Pulmonary artery endothelial cell (primary cell): Measurements from ENCODE around the gene CDK19. TPM values are rescaled to one million over a fixed set of nuclear protein-coding genes. Genes with fewer than 3 reads are reported as not detected.
A peak's percentile ranks its signal among the peaks of the same experiment; 100 is the strongest.

ENCODE experiments used
- DNase-seq: peaks from one replicate; pipeline ENCODE4 v3.0.0-alpha.2; 2011; ENCODE audit warnings: low read depth, low spot score
- total RNA-seq: library from RNA; depleted of rRNA; stranded (reverse); fragments of >200 nt; gene quantifications from 2 replicates; pipeline ENCODE4 v1.2.3, GENCODE V29; 2014

CDK19 gene
- total RNA-seq, 1 donor from 2014 or later = 5.1 TPM

DNA sequence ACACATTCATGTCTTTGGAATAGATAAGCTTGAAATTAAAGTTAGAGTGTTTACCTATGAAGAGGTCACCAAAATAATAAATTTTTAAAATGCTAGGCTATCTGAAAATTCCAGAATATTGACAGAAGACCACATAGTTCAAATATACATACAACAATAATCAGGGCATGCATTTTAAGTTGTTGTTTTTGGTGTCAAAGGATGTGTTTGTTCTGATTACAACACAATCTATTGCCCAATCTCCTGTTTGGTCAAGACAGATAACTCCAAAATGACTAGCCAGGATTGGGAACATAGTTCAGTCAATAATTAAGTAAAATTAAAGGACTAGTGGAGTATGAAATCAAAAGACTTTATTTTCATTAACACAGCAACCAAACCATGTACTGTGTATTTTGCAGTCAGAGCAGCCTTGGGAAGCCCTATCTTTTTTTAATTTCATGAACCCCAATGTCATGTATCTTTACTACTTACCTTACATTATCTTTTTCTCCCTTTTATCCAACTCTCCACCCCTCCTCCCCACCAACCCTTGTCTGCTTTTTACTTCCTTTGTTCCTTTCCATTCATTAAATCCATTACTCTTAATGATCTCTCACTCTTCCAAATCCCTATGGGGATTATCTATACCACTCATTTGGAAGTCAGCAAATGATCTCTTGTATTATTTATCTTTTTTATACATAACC, 111.2 kb downstream of the CDK19 start:
- DNase-seq = no peak

DNA sequence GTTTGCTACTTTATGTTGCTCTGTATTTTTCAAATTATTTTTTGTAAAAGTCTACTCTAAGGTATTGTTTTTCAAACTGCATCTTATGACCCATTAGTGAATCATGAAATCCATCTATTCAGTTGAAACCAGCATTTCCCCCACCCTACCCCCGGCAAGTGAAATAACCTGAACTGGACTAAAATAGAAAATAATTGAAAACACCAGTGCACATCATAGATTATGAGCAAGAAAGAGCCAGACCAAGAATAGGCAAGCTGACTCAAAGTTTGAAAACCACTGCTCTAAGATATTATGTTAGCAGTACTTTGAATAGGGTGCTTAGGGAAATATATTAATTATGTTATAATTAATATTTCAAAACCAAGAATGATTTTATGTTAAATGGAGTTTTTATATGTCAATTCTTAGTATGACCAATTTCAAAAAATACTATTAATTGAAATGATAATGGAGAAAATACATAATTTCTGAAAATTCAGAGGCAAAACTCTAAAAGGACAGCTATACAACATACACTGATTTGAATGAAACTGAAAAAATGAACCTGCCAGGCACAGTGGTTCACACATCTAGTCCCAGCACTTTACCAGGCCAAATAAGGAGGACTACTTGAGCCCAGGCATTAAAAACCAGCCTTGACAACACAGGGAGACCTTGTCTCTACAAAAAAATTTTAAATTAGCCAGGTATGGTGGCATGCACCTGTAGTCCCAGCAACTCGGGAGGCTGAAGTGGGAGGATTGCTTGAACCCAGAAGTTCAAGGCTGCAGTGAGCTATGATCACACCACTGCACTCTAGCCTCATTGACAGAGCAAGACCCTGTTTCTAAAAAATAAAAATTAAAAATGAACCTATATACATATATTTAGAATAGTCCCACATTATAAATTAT, 112.0 kb downstream of the CDK19 start:
- DNase-seq = no peak

GRCh38 chr6:110699780-110700179, 115.5 kb downstream of the CDK19 start:
- no peak for DNase-seq

DNA sequence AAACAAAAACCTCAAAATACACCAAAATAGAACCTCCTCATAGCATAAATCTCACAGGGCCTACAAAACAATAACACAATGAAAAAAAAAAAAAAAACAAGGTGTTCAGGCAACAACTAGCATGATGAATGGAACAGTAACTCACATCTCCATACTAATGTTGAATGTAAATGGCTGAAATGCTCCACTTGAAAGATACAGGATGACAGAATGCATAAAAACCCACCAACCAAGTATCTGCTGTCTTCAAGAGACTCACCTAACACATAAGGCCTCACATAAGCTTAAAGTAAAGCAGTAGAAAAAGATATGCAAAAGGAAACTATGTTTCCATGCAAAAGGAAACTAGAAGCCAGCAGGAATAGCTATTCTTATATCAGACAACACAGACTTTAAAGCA, 121.3 kb downstream of the CDK19 start:
- no peak for DNase-seq

DNA sequence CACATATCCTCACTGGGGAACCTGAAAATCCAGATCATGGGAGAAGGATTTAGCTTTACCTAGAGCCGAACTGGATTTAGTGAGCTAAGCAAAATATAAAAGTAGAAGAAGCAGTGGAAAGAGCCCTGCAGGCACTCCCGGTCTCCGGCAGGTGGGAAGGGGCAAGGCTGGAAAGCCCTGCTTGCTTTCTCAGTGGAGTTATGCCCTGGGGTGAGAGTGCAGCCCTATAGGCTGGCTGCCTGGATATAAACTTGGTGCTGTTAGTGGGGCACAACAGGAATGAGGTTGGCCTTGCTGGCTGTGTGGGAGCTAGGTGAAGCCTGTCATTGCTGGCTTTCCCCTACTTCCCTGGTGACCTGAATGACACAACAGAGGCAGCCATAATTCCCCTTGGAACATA, 122.0 kb downstream of the CDK19 start:
- no peak for DNase-seq

- no peak for DNase-seq
These were observed 124.4 kb downstream of the CDK19 start for GRCh38 chr6:110690916-110691315.

DNA sequence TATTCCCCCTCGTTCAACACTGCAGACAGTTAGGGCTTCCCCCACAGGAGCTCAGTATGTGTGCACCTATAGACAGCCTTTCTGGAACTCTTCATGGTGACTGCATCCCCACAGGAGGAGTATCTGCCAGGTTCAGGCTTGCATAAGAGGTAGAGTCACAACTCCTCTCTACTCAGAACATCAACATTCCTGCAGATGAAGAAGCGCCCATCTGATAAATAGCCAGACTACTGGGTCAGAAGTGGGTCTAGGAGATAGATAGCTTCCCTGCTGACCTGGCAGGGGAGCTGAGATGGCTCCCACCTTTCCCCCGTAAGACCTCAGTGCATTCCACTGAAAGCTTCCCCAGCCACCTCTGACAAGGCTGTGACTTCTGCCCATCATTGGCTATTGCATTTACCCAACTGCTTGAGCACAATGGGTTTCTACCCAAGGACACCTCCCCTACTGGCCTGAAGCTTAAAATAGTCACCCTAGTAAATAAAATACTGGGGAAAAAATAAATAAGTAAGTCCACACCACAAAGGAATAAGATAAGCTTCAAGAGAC, 125.1 kb downstream of the CDK19 start:
- DNase-seq = no peak

DNA sequence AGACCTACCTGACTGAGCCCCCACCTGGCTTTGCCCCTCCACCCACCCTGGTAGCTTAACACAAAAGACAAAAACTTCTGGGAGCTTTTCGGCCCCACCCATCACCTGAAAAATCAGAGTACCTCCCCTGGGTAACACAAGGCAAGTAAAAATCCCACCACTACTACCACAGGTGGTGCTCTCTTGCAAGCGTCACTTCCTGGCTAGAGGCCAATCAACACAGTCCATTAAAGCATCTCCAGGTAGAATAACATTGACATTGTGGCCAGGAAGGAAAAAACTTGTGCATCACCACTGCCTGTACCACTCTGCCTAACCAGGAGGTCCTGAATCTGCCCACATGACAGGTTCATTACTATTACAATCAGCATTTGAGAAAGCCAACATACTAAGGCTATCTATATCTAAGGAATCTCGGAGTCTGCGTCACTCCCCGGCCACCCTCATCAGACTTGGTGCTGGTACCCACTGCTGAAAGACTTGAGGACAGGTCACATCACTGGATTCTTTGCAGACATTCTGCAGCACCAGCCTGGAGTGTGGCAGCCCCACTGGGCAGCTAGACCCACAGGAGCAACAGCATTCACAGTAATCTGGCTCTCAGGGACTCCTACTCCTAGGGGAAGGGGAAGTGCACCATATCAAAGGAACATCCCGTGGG, 125.9 kb downstream of the CDK19 start:
- DNase-seq = no peak

DNA sequence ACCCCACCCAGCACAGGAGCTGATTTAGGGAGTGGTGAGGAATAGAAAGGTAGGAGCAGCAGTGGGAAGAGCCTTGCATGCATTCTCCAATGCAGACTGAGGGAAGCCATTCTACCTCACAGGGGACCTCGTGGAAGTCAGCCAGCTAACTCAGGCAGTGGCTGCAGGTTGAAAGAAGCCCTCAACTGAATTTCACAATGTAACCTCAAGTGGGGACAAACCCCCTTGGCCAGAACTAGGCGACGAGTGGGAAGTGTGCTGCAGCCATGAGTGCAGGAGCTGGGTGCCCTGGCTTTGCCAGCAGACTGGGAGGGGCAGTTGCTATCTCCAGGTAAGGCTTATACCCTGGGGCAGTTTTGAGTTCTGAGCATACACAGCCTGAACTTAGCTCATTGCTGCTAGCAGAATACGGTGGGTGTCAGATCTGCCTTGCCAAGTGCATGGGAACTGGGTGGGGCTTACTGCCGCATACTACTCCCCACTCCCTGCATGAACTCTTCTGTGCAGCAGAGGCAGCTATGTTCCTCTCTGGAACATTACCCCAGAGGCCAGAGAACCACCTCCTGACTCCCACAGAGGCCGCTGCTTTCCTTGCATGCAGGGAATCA, 126.5 kb downstream of the CDK19 start:
- DNase-seq = no peak

- no peak for DNase-seq
These were observed 127.9 kb downstream of the CDK19 start for GRCh38 chr6:110687326-110687725.

DNA sequence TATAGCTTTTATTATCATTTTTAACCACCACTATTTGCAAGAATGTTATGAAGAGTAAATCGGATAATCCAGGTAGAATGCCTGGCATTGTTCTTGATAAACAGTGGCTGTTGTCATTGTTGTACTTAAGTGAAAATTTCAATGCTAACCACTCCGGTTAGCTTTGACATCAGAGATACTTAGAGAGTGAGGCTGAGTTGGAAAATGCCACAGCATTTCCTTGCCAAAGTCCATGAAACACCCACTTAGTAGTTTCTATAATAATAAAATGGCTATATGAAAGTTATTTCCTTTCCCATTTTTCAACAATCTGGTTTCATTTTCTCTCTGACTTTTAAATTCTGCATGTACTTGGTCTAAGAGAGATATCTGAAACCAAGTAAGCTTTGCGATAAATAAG, 132.0 kb downstream of the CDK19 start:
- DNase-seq = no peak

GRCh38 chr6:110682460-110682853, 132.8 kb downstream of the CDK19 start:
- peak; percentile 41 for DNase-seq

DNA sequence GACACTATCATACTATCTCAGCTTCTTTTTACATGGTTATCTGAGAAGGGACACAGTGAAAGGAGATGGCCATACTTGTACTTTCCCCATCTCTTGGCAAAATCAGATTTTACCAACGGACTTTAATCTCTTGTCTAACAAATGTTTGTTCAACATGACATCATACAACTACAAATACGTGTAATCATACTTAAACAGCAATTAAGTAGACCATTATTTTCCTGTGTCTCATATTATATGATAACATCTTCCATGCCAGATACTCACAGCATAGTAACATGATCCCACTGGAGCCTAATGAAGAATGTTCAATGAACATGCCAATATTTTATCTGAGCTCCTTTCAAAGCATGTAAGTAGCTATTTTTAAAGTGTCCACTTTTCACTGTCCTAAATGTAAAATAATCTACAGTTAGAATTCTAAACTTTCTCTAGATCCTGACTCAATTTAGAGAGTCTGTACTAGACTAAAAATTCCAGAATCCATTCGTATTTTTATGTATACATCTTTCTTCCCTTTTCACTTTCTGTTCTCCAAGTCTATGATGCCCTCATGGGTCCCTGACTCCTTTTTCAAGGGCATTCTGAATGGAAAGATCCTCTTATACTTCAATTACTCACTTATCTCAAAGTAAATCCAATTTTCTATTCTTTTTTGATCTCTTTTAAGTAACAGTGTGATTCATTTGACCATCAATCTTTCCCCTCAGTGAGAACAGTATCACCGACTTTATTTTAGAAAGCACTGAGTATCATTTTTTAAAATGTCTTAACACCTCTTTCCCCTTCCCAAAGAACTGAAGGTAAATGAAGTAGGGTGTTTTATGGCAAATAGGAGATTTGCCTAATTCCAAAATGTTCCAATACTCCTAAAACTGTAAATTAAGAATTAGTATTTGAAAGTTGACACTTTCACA, 133.5 kb downstream of the CDK19 start:
- DNase-seq = no peak

DNA sequence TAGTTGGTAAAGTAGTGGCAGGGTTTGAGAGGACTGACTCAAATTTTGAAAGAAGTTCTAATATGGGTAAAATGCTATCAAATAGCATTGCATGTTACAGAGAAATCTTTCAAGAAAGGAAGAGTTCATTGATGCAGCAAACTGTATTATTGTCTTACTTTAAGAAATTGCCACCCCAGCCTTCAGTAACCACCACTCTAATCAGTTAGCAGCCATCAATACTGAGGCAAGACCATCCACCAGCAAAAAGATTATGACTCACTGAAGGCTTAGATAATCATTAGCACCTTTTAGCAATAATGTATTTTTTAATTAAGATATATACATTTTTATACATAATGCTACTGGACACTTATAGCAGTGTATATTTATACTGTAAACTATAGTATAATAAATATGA, 138.9 kb downstream of the CDK19 start:
- DNase-seq = no peak

DNA sequence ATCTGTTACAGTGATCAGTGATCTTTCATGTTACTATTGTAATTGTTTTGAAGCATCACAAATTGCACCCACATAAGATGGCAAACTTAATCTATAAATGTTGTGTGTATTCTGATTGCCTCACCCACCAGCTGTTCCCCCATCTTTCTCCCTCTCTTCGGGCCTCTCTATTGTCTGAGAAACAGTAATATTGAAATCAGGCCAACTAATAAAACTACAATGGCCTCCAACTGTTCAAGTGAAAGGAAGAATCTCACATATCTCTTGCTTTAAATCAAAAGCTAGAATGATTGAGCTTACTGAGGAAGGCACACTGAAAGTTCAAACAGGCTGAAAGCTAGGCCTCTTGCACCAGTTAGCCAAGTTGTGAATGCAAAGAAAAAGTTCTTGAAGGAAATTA, 141.2 kb downstream of the CDK19 start:
- no peak for DNase-seq

DNA sequence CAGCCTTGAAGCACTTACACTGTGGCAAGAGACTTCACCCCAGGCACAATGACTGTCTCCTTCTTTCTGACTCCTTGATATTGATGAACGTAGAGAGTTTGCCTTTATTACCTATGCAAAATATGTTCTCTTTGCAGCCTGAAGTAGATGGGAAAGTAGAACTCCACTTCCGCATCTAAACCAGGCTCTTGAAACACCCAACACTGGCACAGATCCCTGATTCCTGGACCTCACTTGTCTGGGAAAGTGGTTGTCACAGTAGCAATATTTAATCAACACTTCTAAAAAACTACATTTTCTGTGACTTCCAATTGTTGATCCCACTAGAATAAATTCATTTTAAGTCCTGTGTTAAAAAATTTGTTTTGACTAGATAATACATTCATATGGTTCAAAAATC, 143.1 kb downstream of the CDK19 start:
- no peak for DNase-seq

- DNase-seq = no peak
These were observed 143.8 kb downstream of the CDK19 start for GRCh38 chr6:110671447-110671846.

DNA sequence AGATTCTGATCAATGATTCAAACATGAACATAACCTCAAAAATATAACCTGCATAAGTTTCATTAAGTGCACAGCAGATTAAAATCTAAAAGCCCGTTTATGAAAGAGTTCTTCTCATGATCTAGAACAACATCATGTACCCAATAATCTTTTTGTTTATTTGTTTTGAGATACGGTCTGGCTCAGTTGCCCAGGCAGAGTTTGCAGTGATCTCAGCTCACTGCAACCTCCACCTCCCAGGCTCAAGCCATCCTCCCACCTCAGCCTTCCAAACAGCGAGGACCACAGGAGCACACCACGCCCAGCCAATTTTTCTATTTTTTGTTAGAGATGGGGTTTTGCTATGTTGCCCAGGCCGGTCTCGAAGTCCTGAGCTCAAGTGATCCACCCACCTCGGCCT, 149.7 kb downstream of the CDK19 start:
- DNase-seq = no peak

DNA sequence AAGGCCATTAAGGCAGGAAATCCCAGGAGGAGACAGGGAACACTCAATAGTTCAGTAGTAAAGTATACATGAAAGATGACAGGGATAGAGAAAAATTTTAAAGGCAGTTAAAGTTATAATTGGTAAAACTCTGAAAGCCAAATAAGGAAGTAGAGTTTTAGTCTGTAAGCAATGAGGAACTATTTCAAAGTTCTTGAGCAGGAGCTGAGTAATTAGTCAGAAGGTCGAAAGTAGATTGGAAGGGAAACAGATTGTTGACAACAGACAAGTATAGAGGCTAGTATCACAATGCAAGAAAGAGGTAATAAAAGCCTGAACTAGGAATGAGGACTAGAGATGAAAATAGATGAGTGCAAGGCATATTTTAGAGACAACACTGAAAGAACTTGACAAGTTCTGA, 150.3 kb downstream of the CDK19 start:
- DNase-seq = no peak

GRCh38 chr6:110662490-110663211, 152.6 kb downstream of the CDK19 start:
- DNase-seq = no peak
